ENCODE measurements around the gene C1QB.
"Not testable (repeated sequence)": the region's sequence is repeated elsewhere in the genome, so short reads cannot be mapped to it uniquely, and the experiment has no call there.

Gene C1QB

GRCh38 chr1:22699681-22700520 is 46.9 kb downstream of the C1QB start:
- DNase-seq = no peak

GRCh38 chr1:22702296-22703085 is 49.5 kb downstream of the C1QB start:
- no peak for DNase-seq

- DNase-seq = peak; percentile 39 to 66
Observed at GRCh38 chr1:22704440-22705067, 51.5 kb downstream of the C1QB start.

GRCh38 chr1:22705586-22705985 is 52.5 kb downstream of the C1QB start:
- no peak for DNase-seq

- not testable (repeated sequence) for DNase-seq
Observed at GRCh38 chr1:22706100-22706499, 53.1 kb downstream of the C1QB start.

- DNase-seq = no peak
Observed at GRCh38 chr1:22708777-22709176, 55.7 kb downstream of the C1QB start.

- DNase-seq = peak in 1 of 2 experiments; percentile 16
Observed at GRCh38 chr1:22709227-22709626, 56.2 kb downstream of the C1QB start.

- peak in 1 of 2 experiments; percentile 40 for DNase-seq
Observed at GRCh38 chr1:22709891-22710700, 57.1 kb downstream of the C1QB start.

GRCh38 chr1:22710701-22711049 is 57.6 kb downstream of the C1QB start, which contains the start of gene EPHB2:
Gene EPHB2, plus strand, starts transcription at chr1:22710839. Its CDS starts 144 bp downstream, at chr1:22710983.
- DNase-seq = peak in 1 of 2 experiments; percentile 24

GRCh38 chr1:22711071-22711470 is 58.0 kb downstream of the C1QB start:
- peak in 1 of 2 experiments; percentile 3 for DNase-seq
